H1 (cell line): ENCODE data around the gene LDLRAD4. TPM values are rescaled to one million over a fixed set of nuclear protein-coding genes. Genes with fewer than 3 reads are reported as not detected.

Experiments used
- ASH2L ChIP-seq: fragments of 200-600, 300-600 bp; sonication (generic); IDR thresholded peaks from one replicate; pipeline ENCODE4 v1.7.1; 2017; ENCODE audit warnings: low read length
- EZH2 ChIP-seq: fragments of 200-600 bp; sonication (generic); IDR thresholded peaks from 2 replicates; pipeline ENCODE4 v1.7.1; 2012; ENCODE audit warnings: low read depth, mild to moderate bottlenecking, moderate library complexity, low read length, inconsistent platforms; ENCODE audit not compliant: severe bottlenecking
- POU5F1 ChIP-seq: IDR thresholded peaks from 2 replicates; pipeline ENCODE4 v1.6.1; 2011; ENCODE audit warnings: low read depth, mild to moderate bottlenecking, low read length, moderate library complexity
- polyA plus RNA-seq, 7 experiments: library from polyadenylated mRNA; depleted of rRNA in 3 of 7; stranded (reverse) in 5 of 7; unstranded in 2 of 7; fragments of >200 nt in 5 of 7; fragments of 200-250 nt in 2 of 7; gene quantifications; 1 replicate in 5 of 7; 2 replicates in 1 of 7; 4 replicates in 1 of 7; pipeline versions ENCODE4 v1.2.1 to v1.2.3, GENCODE V29; 2011 to 2013; ENCODE audit warnings: missing spikeins in 2 of 7, mixed read lengths in 2 of 7
- total RNA-seq: library from RNA; stranded (reverse); fragmentation: NEBNext Ultra II Directional; extraction: Animal tissue kit (Norgen Biotek cat#: 25700); gene quantifications from 2 replicates; pipeline ENCODE4 v1.2.1, GENCODE V29; 2021
- TF ChIP-seq, protein P1 (sequence below): IDR thresholded peaks from 2 replicates; pipeline ENCODE4 v1.6.1; 2011; ENCODE audit warnings: low read depth, mild to moderate bottlenecking, low read length; ENCODE audit not compliant: insufficient read depth

Gene LDLRAD4
- total and polyA plus RNA-seq, 2 of the 8 experiments (the other 6 are each of a cell fraction or from before 2014, with no cell fraction given) = 0.77 to 1.4 TPM

GRCh38 chr18:13570856-13571495 is 352.4 kb downstream of the LDLRAD4 start (continued):
- TF ChIP-seq ASH2L (no peak), EZH2 (no peak), POU5F1 (no peak)
- TF ChIP-seq, protein P1, sequence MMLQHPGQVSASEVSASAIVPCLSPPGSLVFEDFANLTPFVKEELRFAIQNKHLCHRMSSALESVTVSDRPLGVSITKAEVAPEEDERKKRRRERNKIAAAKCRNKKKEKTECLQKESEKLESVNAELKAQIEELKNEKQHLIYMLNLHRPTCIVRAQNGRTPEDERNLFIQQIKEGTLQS = no peak
- TF ChIP-seq, all 59 proteins: peak for 0
